ENCODE measurements around the gene PRKCE.

DNA sequence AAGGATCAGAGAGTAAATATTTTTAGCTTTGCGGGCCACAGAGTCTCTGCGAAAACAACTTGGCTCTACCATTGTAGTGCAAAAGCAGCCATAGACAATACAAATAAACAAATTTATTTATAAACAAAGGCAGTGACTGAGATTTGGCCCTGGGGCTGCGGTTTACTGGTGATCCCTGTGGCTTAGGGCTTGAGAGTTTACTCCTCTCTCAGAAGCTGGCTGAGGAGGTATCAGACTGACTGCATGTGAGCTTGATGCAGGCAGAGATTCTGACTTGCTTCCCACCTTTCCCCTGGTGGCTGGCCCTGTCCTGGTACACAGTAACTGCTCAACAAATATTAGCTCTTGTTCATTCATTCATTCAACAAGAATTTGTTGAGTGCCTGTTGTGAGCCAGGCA lies 81.5 kb downstream of the PRKCE start:
- TF ChIP-seq, protein P1, sequence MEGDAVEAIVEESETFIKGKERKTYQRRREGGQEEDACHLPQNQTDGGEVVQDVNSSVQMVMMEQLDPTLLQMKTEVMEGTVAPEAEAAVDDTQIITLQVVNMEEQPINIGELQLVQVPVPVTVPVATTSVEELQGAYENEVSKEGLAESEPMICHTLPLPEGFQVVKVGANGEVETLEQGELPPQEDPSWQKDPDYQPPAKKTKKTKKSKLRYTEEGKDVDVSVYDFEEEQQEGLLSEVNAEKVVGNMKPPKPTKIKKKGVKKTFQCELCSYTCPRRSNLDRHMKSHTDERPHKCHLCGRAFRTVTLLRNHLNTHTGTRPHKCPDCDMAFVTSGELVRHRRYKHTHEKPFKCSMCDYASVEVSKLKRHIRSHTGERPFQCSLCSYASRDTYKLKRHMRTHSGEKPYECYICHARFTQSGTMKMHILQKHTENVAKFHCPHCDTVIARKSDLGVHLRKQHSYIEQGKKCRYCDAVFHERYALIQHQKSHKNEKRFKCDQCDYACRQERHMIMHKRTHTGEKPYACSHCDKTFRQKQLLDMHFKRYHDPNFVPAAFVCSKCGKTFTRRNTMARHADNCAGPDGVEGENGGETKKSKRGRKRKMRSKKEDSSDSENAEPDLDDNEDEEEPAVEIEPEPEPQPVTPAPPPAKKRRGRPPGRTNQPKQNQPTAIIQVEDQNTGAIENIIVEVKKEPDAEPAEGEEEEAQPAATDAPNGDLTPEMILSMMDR (IDR thresholded peaks at IDR 0.05; ENCODE audit: poor library complexity), result no peak
- TF ChIP-seq EZH2phosphoT487 (IDR thresholded peaks at IDR 0.05; ENCODE audit: low read depth, severe bottlenecking, unreplicated experiment), result no peak
- no peak for TF ChIP-seq EZH2 (IDR thresholded peaks at IDR 0.05; ENCODE audit: borderline replicate concordance)
